Esophagus squamous epithelium (tissue), 4 donors: ENCODE measurements around the gene MICAL2.

Source experiments
- POLR2A ChIP-seq, 4 donors: fragments of 450-650 bp; IDR thresholded peaks; one replicate each; pipeline ENCODE4 v1.6.1; 2017; ENCODE audit warnings: antibody characterized with exemption in 4 of 4, mild to moderate bottlenecking in 4 of 4, moderate library complexity in 3 of 4
- TF ChIP-seq, protein P1 (sequence below), 6 experiments: fragments of 450-650 bp in 4 of 6; fragments of 200-600 bp in 2 of 6; sonication (generic) in 2 of 6; IDR thresholded peaks; one replicate each; pipeline ENCODE4 v1.5.1; 2016 to 2019; ENCODE audit warnings: antibody characterized with exemption in 6 of 6, mild to moderate bottlenecking in 4 of 6, moderate library complexity in 4 of 6

DNA sequence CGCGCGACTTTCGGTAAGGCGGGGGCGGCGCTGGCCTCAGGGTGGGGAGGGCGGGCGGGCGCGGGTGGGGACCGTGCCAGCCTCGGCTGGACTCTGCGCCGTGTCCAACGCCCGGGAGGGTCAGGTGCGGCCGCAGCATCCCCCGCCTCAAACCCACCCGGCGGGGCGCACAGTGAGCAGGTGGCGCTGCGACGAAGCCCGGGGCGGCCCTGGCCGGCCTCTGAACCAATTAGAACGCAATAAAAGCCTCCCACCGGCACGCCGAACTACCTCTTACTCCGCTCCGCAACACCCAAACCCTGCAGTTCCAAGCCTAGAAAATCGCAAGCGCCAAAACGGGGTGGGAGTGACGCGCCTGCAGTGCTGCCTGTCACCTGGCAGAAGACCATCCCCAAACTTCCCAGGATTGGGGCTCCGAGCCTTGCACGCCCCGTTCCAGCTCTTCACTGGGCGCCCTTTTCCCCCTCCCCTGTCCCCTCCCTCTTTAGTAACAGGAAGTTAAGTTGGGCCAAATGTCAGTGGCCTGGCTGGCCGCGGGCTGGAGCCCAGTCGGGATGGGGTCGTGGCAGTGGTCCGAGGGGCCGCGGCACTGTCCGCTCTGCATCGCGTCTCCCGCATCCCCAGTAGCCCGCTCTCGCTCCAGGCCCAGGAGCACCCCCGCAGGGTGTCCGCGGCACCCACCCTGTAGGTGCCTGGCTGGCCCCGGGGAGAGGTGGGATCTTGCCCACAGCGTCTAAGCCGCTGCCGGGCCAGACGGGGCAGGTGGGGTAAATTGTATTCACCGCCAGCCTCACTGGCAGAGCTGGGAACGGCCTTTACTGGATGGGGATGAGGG lies 541 bp downstream of the MICAL2 start:
- TF ChIP-seq, protein P1, sequence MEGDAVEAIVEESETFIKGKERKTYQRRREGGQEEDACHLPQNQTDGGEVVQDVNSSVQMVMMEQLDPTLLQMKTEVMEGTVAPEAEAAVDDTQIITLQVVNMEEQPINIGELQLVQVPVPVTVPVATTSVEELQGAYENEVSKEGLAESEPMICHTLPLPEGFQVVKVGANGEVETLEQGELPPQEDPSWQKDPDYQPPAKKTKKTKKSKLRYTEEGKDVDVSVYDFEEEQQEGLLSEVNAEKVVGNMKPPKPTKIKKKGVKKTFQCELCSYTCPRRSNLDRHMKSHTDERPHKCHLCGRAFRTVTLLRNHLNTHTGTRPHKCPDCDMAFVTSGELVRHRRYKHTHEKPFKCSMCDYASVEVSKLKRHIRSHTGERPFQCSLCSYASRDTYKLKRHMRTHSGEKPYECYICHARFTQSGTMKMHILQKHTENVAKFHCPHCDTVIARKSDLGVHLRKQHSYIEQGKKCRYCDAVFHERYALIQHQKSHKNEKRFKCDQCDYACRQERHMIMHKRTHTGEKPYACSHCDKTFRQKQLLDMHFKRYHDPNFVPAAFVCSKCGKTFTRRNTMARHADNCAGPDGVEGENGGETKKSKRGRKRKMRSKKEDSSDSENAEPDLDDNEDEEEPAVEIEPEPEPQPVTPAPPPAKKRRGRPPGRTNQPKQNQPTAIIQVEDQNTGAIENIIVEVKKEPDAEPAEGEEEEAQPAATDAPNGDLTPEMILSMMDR (IDR thresholded peaks at IDR 0.05): no peak
- peak in 1 of 4 donors; percentile 17 for TF ChIP-seq POLR2A (IDR thresholded peaks at IDR 0.05)
